ENCODE measurements around the gene OOSP4B. TPM values are rescaled to one million over a fixed set of nuclear protein-coding genes. Genes with fewer than 3 reads are reported as not detected.

Gene OOSP4B
- total and polyA plus RNA-seq, 2 of the 4 experiments (the other 2 are of a cell fraction): not detected

GRCh38 chr11:60059521-60060240, 42.7 kb downstream of the OOSP4B start:
- POLR2A ChIA-PET (ENCODE audit: unreplicated experiment): no interaction called here
- no CpG with 5 or more reads among the region's 4 CpGs for WGBS, 2 experiments (ENCODE audit: extremely low coverage in 2 of 2, insufficient read length in 1 of 2)

More at GRCh38 chr11:60059521-60060240, 42.7 kb downstream of the OOSP4B start:
- Histone ChIP-seq H3K27me3 (ENCODE audit: control insufficient read depth, insufficient read depth, low read length) (no peaks in the 10 kb centered on the region), H3K4ac (ENCODE audit: low read depth, low read length) (no peak overlapping the region), H3K4me1 (ENCODE audit: control insufficient read depth, insufficient read depth, low read length) (no peaks in the 10 kb centered on the region), H3K36me3 (ENCODE audit: control insufficient read depth, insufficient read depth, low read length) (no peaks in the 10 kb centered on the region), H2BK20ac (ENCODE audit: low read depth, low read length) (no peak overlapping the region), H4K91ac (ENCODE audit: insufficient read depth, low read depth, low read length) (no peak overlapping the region), H2BK5ac (ENCODE audit: low read depth, low read length, poor library complexity, severe bottlenecking) (no peak overlapping the region), H2BK120ac (ENCODE audit: low read depth, low read length) (no peak overlapping the region), H3K56ac (ENCODE audit: extremely low read depth, insufficient read depth, low read length) (no peak overlapping the region), H2AK9ac (replicated peaks; ENCODE audit: low read depth, low read length, poor library complexity) (no peak overlapping the region), H4K5ac (ENCODE audit: low read depth, low read length) (no peak overlapping the region), H3K4me3 (ENCODE audit: insufficient read depth, low read depth, low read length) (no peak overlapping the region), H3K27ac (ENCODE audit: insufficient read depth, low read length) (no peak overlapping the region), H3K18ac (ENCODE audit: low read depth, low read length) (no peak overlapping the region), H3K9me1 (ENCODE audit: insufficient read depth, low read length) (no peaks in the 10 kb centered on the region), H3K9me3 (ENCODE audit: control insufficient read depth, insufficient read depth, low read length) (peaks cover 4% of the 10 kb centered on the region), H4K8ac (ENCODE audit: low read depth in 2 of 2, low read length in 2 of 2) (no peak overlapping the region), H3K4me2 (ENCODE audit: low read depth, low read length) (no peak overlapping the region), H3K14ac (replicated peaks; ENCODE audit: low read depth, low read length) (no peak overlapping the region), H2BK15ac (ENCODE audit: low read depth, low read length) (no peak overlapping the region), H3K9ac (ENCODE audit: low read depth, low read length) (no peak overlapping the region), H3K79me1 (ENCODE audit: low read depth in 1 of 2, low read length in 2 of 2) (no peaks in the 10 kb centered on the region), H2AK5ac (ENCODE audit: low read depth, low read length) (no peak overlapping the region), H3K23ac (ENCODE audit: low read depth, low read length) (no peak overlapping the region), H2AFZ (replicated peaks; ENCODE audit: low read length, poor library complexity) (no peak overlapping the region), H4K20me1 (ENCODE audit: insufficient read depth, low read length) (no peaks in the 10 kb centered on the region)
- CTCF ChIA-PET: no interaction called here
- in situ Hi-C loops (cut with MboI; ENCODE audit: low sequenced_read_pairs): no loop called here
- BruUV-seq (replicated peaks): no TSS peak
- ATAC-seq (ENCODE audit: low read depth) (no peak), DNase-seq (no peak)
- intact Hi-C loops (cut with micrococcal nuclease): no loop called here
- dilution Hi-C loops (cut with HindIII; ENCODE audit: low sequenced_read_pairs, unreplicated experiment): no loop called here
- TF ChIP-seq BHLHE40 (IDR thresholded peaks at IDR 0.05; ENCODE audit: low read depth, low read length) (no peak), CEBPB (IDR thresholded peaks at IDR 0.05; ENCODE audit: low read depth, low read length) (no peak), SMC3 (IDR thresholded peaks at IDR 0.05; ENCODE audit: low read depth, low read length) (no peak), MAZ (IDR thresholded peaks at IDR 0.05; ENCODE audit: borderline replicate concordance, low read depth, low read length) (no peak), CTCF (conservative IDR thresholded peaks at IDR 0.05; ENCODE audit: low read depth, low read length) (no peak), FOS (IDR thresholded peaks at IDR 0.05; ENCODE audit: low read depth, low read length) (no peak), ELK1 (IDR thresholded peaks at IDR 0.05; ENCODE audit: borderline replicate concordance, low read depth, low read length) (no peak), NFE2L2 (IDR thresholded peaks at IDR 0.05; ENCODE audit: low read depth, low read length) (no peak), MAFK (IDR thresholded peaks at IDR 0.05; ENCODE audit: low read depth, low read length) (no peak), MXI1 (IDR thresholded peaks at IDR 0.05; ENCODE audit: borderline replicate concordance, low read depth, low read length) (no peak), CHD1 (IDR thresholded peaks at IDR 0.05; ENCODE audit: low read depth, low read length) (no peak), RAD21 (IDR thresholded peaks at IDR 0.05; ENCODE audit: low read length) (no peak), POLR2A (IDR thresholded peaks at IDR 0.05; ENCODE audit: low read depth, low read length) (no peak), RCOR1 (IDR thresholded peaks at IDR 0.05; ENCODE audit: insufficient replicate concordance, low read length) (no peak), RFX5 (IDR thresholded peaks at IDR 0.05; ENCODE audit: low read depth, low read length) (no peak), USF2 (IDR thresholded peaks at IDR 0.05; ENCODE audit: low read depth, low read length) (no peak)
